NCI-H510A (cell line): ENCODE data around the gene REC114.
"Not testable (repeated sequence)": the region's sequence is repeated elsewhere in the genome, so short reads cannot be mapped to it uniquely, and the experiment has no call there.

Experiments
- DNase-seq: peaks from one replicate; lab custom pipeline; 2025; lab: John Stamatoyannopoulos, UW

REC114 gene, protein sequence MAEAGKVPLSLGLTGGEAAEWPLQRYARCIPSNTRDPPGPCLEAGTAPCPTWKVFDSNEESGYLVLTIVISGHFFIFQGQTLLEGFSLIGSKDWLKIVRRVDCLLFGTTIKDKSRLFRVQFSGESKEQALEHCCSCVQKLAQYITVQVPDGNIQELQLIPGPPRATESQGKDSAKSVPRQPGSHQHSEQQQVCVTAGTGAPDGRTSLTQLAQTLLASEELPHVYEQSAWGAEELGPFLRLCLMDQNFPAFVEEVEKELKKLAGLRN

DNA sequence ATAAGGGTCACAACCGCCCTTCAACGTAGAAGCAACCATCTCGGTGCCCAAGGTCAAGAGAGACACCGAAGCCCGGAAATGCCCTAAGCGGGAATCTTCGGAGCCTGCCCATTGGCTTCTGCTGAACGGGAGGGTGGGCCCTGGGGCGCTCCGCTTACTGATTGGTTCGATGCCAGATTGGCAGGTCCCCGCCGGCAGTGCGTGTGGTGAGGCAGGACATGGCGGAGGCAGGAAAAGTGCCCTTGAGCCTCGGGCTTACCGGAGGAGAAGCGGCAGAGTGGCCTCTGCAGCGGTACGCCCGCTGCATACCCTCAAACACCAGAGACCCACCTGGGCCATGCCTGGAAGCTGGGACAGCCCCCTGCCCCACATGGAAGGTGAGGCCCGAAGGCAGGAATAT lies at the start of gene REC114:
Gene REC114, plus strand, starts transcription at position 197 of the 400 bp plus-strand sequence. Its CDS starts 22 bp downstream, at position 219.
- DNase-seq = no peak

- DNase-seq = no peak
Observed at GRCh38 chr15:73393336-73393735, 49.6 kb upstream of the REC114 start.

DNA sequence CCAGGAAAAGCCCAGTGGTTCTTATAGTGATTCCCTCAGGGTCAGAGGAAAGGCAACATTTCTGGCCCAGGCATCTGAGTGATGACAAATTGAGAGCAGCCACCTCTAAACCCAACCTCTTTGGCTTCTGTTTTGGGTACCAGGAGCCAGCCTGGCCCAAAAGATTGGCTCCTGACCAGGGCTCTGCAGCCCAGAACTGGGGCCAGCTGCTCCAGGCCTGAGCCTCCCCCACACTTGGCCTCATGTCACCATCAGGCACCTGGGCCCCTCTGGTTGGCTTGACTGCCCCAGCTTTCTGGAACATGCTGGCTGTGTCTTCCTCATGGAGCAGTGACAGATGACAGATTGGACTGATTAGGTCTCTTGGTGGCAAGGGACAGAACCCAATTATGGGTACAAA lies 48.2 kb upstream of the REC114 start:
- DNase-seq = no peak

GRCh38 chr15:73395671-73396070 lies 47.3 kb upstream of the REC114 start:
- no peak for DNase-seq

DNA sequence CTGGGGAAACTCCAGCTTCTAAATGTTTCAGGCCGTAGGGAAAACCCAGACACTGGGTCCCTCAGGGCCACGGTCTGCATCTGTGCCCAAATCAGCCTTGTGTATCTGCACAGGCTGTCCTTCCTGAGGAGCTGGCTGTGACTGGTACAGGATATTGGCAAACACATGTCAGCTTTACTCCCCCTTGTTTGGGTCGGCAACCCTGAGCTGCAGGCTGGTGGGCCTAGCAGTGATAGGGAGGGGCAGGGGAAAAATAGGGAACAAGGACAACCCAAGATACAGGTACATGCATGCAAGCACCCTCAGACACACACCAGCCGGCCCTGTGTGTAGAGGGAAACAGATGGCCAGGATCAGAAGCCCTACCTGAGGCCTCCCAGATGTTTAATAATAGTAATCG lies 45.5 kb upstream of the REC114 start:
- no peak for DNase-seq

DNA sequence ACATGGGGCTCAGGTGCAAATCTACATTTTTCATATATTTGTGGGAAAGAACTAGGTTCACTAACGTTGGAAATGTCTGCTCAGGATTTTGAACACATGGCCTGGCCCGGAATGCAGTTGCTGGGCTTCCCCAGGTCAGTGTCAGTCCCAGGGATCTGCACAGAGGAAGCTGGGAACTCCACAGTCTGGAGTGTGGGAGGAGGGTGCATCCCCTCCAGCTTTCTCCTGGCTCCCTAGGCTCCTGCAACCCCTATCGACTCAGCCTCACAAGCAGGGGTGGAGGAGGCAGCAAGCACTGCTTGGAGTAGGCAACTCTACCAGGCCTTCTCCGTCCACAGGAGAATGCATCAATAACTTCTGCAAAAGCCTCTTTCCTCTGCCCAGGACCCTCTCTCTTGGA lies 44.1 kb upstream of the REC114 start:
- no peak for DNase-seq

DNA sequence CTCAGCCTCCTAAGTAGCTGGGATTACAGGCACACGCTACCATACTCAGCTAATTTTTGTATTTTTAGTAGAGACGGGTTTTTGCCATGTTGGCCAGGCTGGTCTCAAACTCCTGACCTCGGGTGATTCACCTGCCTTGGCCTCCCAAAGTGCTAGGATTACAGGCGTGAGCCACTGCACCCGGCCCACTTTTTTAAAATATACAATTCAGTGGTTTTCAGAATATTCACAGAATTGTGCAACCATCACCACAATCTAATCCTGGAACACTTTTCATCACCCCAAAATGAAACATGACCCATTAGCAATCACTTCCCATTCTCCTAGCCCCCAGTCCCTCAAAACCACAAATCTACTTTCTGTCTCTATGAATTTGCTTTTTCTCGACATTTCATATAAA lies 42.7 kb upstream of the REC114 start:
- DNase-seq = not testable (repeated sequence)

GRCh38 chr15:73403171-73403570 lies 39.8 kb upstream of the REC114 start:
- no peak for DNase-seq

- no peak for DNase-seq
Observed at GRCh38 chr15:73414876-73415275, 28.1 kb upstream of the REC114 start.

DNA sequence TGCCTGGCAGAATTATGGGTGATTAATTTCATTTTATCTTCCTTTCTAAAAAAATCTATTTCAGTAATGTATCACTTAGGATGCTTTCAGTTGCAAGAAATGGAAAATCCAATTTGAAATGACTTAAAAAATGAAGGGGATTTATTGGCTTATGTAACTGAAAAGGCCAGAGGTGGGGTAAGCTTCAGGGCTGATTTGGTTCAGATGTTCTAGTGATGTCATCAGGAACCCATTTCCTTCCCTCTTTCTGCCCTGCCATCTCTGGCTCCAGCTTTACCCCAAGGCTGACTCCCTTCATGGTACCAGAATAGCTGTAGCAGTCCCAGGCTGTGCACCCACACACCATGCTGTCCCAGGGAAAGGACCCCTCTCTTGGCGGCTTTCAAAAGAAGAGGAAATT lies 18.5 kb upstream of the REC114 start:
- DNase-seq = no peak

- no peak for DNase-seq
Observed at GRCh38 chr15:73425510-73425909, 17.5 kb upstream of the REC114 start.

- DNase-seq = no peak
Observed at GRCh38 chr15:73426323-73426994, 16.5 kb upstream of the REC114 start.

- DNase-seq = not testable (repeated sequence)
Observed at GRCh38 chr15:73431329-73431728, 11.6 kb upstream of the REC114 start.

DNA sequence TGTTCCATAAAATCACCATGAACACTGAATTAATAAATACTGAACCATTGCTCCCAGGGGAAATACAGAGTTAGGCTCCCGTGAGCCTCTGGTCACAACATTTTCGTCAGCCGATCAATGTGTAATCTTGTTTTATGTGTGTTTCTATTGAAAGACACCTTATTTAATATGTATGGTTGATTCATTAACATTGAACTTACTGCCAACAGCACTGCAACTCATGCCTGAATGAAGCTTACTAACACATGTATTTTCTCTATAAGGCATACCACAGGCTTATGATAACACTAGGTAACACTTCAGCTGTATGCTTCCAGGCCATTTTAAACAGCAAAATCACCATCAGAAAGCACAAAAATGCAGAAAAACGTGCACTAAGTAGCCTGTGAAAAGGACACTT lies 9.1 kb upstream of the REC114 start:
- no peak for DNase-seq

- no peak for DNase-seq
Observed at GRCh38 chr15:73436613-73437012, 6.4 kb upstream of the REC114 start.

DNA sequence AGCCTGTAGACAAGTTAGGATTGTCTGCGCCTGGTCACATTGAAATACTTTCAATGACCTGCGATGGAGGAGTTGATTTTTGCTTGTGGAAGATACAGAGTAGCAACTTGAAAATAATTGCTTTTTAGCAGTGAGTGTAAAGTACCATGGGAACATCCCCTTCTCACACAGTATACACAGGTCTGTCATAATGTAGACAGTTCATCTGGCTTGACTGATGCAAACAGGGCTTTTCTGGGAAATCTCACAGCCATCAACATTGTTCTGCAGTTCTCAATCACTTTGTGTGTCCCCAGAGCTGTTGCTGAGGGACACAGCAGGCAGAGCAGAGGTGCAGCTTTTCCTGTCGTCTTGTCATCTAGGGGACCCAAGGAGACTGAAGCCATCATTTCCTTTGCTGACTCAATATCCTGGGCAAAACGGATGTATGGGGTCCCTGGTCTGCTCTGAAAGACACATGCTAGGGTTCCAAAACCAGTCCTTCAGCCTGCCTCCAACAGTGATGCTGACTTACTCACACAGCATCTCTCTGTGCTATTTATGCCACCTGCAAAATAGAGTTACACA lies 5.3 kb upstream of the REC114 start:
- no peak for DNase-seq

DNA sequence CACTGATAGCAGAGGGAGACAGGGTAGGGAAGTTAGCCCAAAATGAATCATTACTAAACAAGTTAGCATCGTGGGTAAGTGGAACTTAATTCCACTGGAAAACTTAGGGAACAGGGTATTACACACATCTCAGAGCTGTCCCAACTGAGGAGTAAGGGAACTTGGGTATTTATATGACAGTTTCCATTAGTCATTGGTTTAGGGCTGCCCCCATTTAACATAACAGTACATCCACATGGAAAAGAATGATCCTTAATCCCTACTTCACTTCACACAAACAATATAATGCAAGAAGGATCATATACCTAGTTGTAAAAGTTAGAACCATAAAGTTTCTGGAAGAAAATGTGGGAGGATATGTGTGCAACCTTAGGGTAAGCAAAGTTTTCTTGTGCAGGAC lies 4.3 kb upstream of the REC114 start:
- DNase-seq = no peak

- DNase-seq = no peak
Observed at GRCh38 chr15:73440571-73440970, 2.4 kb upstream of the REC114 start.

- DNase-seq = no peak
Observed at GRCh38 chr15:73442421-73442820, 543 bp upstream of the REC114 start.

DNA sequence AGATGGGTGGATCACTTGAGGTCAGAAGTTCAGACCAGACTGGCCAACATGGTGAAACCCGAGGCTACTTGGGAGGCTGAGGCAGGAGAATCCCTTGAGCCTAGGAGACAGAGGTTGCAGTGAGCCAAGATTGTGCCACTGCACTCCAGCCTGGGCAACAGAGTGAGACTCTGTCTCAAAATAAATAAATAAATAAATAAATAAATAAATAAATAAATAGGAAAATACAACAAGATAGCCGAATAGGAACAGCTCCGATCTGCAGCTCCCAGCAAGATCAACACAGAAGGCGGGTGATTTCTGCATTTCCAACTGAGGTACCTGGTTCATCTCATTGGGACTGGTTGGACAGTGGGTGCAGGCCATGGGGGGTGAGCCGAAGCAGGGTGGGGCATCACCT lies 4.5 kb downstream of the REC114 start:
- DNase-seq = not testable (repeated sequence)

GRCh38 chr15:73448158-73448758 lies 5.3 kb downstream of the REC114 start:
- not testable (repeated sequence) for DNase-seq

GRCh38 chr15:73449980-73450379 lies 7.0 kb downstream of the REC114 start:
- not testable (repeated sequence) for DNase-seq

- DNase-seq = no peak
Observed at GRCh38 chr15:73454096-73454495, 11.1 kb downstream of the REC114 start.
